B cell (primary cell): ENCODE results near the gene GAREM2. TPM values are rescaled to one million over a fixed set of nuclear protein-coding genes. Genes with fewer than 3 reads are reported as not detected.

Source experiments
- ATAC-seq: fragments of 200-7000 bp; cut with Tn5 transposase; one replicate; pipeline ENCODE4 v1.10.0; 2021; ENCODE audit warnings: low read depth, mild to moderate bottlenecking, moderate number of reproducible peaks, moderate library complexity
- CTCF ChIA-PET: fragments of 350-600 bp; sonication (Branson Sonifier 250); formaldehyde crosslinking; loops from one replicate; lab custom pipeline; 2021; ENCODE audit warnings: antibody characterized with exemption, inconsistent platforms; lab: Charles Lee
- POLR2A ChIA-PET: fragments of 350-600 bp; sonication (Branson Sonifier 250); formaldehyde crosslinking; loops from one replicate; lab custom pipeline; 2021; ENCODE audit warnings: antibody characterized with exemption; lab: Charles Lee
- DNase-seq: peaks from one replicate; pipeline ENCODE4 v3.0.0; 2013
- H2AFZ ChIP-seq: 2 replicates; pipeline ENCODE4 v1.6.1; 2012; ENCODE audit warnings: mild to moderate bottlenecking, low read depth, low read length; ENCODE audit not compliant: insufficient read depth, poor library complexity, severe bottlenecking
- H3K27ac ChIP-seq, 2 donors: 1 replicate in 1 of 2; 2 replicates in 1 of 2; pipeline ENCODE4 v1.5.1; 2012 to 2013; ENCODE audit warnings: low read length in 2 of 2, mild to moderate bottlenecking in 2 of 2, moderate library complexity in 1 of 2
- H3K27me3 ChIP-seq, 4 experiments: fragments of 200-600 bp in 1 of 4; sonication (generic) in 1 of 4; replicated peaks in 1 of 4; 1 replicate in 2 of 4; 2 replicates in 2 of 4; pipeline versions ENCODE4 v1.6.1 to v1.7.0; 2013 to 2016; ENCODE audit warnings: low read length in 3 of 4, mild to moderate bottlenecking in 2 of 4, mixed read lengths in 1 of 4, moderate library complexity in 1 of 4; ENCODE audit not compliant: insufficient read depth in 4 of 4, control insufficient read depth in 3 of 4; ENCODE audit errors: control extremely low read depth in 1 of 4
- H3K36me3 ChIP-seq, 2 experiments: replicated peaks in 1 of 2; 1 replicate in 1 of 2; 2 replicates in 1 of 2; pipeline versions ENCODE4 v1.6.1 to v1.7.1; 2013; ENCODE audit warnings: low read length in 1 of 2; ENCODE audit not compliant: insufficient read depth in 2 of 2, control insufficient read depth in 1 of 2; ENCODE audit errors: control extremely low read depth in 1 of 2, extremely low read depth in 1 of 2
- H3K4me1 ChIP-seq, 2 donors: fragments of 200-600 bp in 1 of 2; sonication (generic) in 1 of 2; 1 replicate in 1 of 2; 2 replicates in 1 of 2; pipeline versions ENCODE4 v1.5.1 to v1.6.1; 2013 to 2017; ENCODE audit warnings: low read length in 2 of 2; ENCODE audit not compliant: control insufficient read depth in 2 of 2, insufficient read depth in 2 of 2
- H3K4me2 ChIP-seq: replicated peaks from 2 replicates; pipeline ENCODE3; 2012; ENCODE audit warnings: mild to moderate bottlenecking, low read depth, low read length; ENCODE audit not compliant: poor library complexity, severe bottlenecking
- H3K4me3 ChIP-seq, 5 experiments: fragments of 200-600 bp in 1 of 5; sonication (generic) in 1 of 5; 1 replicate in 3 of 5; 2 replicates in 2 of 5; pipeline versions ENCODE4 v1.5.1 to v1.7.0; 2011 to 2016; ENCODE audit warnings: low read length in 4 of 5, mild to moderate bottlenecking in 4 of 5, low read depth in 2 of 5, control low read depth in 1 of 5, moderate library complexity in 1 of 5; ENCODE audit not compliant: insufficient read depth in 1 of 5; ENCODE audit errors: control extremely low read depth in 1 of 5, extremely low read depth in 1 of 5
- H3K79me2 ChIP-seq: fragments of 200-600 bp; sonication (generic); one replicate; pipeline ENCODE4 v1.6.0; 2016; ENCODE audit warnings: low read length; ENCODE audit not compliant: control insufficient read depth, insufficient read depth
- H3K9ac ChIP-seq: fragments of 200-600 bp; sonication (generic); 2 replicates; pipeline ENCODE4 v1.6.1; 2017; ENCODE audit warnings: mild to moderate bottlenecking, low read length, moderate library complexity
- H3K9me3 ChIP-seq, 3 donors: one replicate each; pipeline versions ENCODE4 v1.6.1 to v1.7.1; 2013; ENCODE audit warnings: low read length in 2 of 3; ENCODE audit not compliant: control insufficient read depth in 2 of 3, insufficient read depth in 1 of 3; ENCODE audit errors: control extremely low read depth in 1 of 3
- H4K20me1 ChIP-seq: 2 replicates; pipeline ENCODE4 v1.6.0; 2012; ENCODE audit warnings: mild to moderate bottlenecking, low read length; ENCODE audit not compliant: insufficient read depth, control insufficient read depth, poor library complexity, severe bottlenecking
- H3K27ac Mint-ChIP-seq: one replicate; pipeline ENCODE4 v1.8.0; 2021; ENCODE audit warnings: mixed read lengths
- H3K27me3 Mint-ChIP-seq: one replicate; pipeline ENCODE4 v1.8.0; 2021; ENCODE audit warnings: mixed read lengths
- H3K4me1 Mint-ChIP-seq: one replicate; pipeline ENCODE4 v1.8.0; 2021; ENCODE audit warnings: mixed read lengths
- H3K4me3 Mint-ChIP-seq: one replicate; pipeline ENCODE4 v1.8.0; 2021; ENCODE audit warnings: mixed read lengths
- H3K9me3 Mint-ChIP-seq: one replicate; pipeline ENCODE4 v1.8.0; 2022; ENCODE audit warnings: mixed read lengths; ENCODE audit not compliant: insufficient read depth
- EZH2 ChIP-seq: IDR thresholded peaks from 2 replicates; pipeline ENCODE4 v1.6.1; 2012; ENCODE audit warnings: borderline replicate concordance, low read depth, mild to moderate bottlenecking, moderate library complexity, low read length; ENCODE audit not compliant: insufficient read depth, poor library complexity, severe bottlenecking
- WGBS: methylation state at CpG from one replicate; pipeline ENCODE4 v1.1.5; 2013; ENCODE audit warnings: missing lambda C conversion rate; ENCODE audit not compliant: insufficient coverage; 5-methylcytosine and 5-hydroxymethylcytosine counted together
- intact Hi-C: fragments of 100-400 bp; cut with micrococcal nuclease; formaldehyde crosslinking; loops from one replicate; pipeline ENCODE4 v1.10.0; 2022
- polyA plus RNA-seq: library from polyadenylated mRNA; depleted of rRNA; stranded (reverse); fragments of >200 nt; gene quantifications from 2 replicates; pipeline ENCODE4 v1.2.3, GENCODE V29; 2012
- total RNA-seq, 2 donors: library from RNA; stranded (reverse); fragments of 120-200 nt in 1 of 2; gene quantifications; 1 replicate in 1 of 2; 2 replicates in 1 of 2; pipeline versions ENCODE4 v1.2.3 to v1.2.4, GENCODE V29; 2013 to 2022
- TF ChIP-seq, protein P1 (sequence below): fragments of 200-600 bp; IDR thresholded peaks from one replicate; pipeline ENCODE4 v1.8.0; 2022; ENCODE audit warnings: antibody characterized with exemption, mild to moderate bottlenecking

Gene GAREM2
- total and polyA plus RNA-seq, 2 donors (not counting 1 experiment from before 2014, with no cell fraction given), result 0.27 to 1.7 TPM

DNA sequence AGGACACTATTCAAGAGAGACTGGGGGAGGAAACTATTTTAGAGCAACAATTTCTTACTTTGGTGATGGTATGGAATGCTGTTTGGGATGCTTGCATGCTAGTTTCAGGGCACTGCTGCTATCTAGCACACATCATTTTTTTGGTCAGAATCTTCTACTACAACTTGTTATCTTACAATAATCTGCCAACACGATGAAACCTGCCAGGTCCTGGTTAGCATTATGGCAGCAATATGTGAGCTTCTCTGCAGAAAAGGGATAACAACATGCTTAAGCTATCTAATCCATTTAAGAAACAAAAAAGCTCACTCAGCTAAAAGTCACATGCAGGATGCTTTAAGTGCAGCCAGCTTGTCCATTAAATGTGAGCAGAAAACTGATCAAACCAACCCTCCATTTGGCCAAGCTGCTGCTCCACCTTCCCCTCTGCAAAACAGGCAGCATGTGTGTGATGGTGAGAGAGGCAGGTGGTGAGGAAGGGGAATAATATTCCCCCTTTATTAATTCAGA, 30.1 kb downstream of the GAREM2 start:
- Histone ChIP-seq H4K20me1 (no peaks in the 10 kb centered on the region), H3K36me3 (peaks cover 21 to 67% of the 10 kb centered on the region in 2 experiments), H3K27ac (no peak overlapping the region), H2AFZ (no peak overlapping the region), H3K9me3 (peaks cover under 1 to 12% (median 5%) of the 10 kb centered on the region in 3 donors), H3K79me2 (no peaks in the 10 kb centered on the region), H3K4me1 (no peaks in the 10 kb centered on the region), H3K4me2 (no peak overlapping the region), H3K27me3 (no peaks in the 10 kb centered on the region), H3K9ac (no peak overlapping the region), H3K4me3 (no peak overlapping the region)
- H3K9me3 Mint-ChIP-seq, result peaks cover under 1% of the 10 kb centered on the region
- H3K27me3 Mint-ChIP-seq, result no peaks in the 10 kb centered on the region
- no peak overlapping the region for H3K4me3 Mint-ChIP-seq
- CTCF ChIA-PET, result no interaction called here
- peaks cover under 1% of the 10 kb centered on the region for H3K4me1 Mint-ChIP-seq
- DNase-seq (no peak), ATAC-seq (no peak)
- POLR2A ChIA-PET, result no interaction called here
- TF ChIP-seq, protein P1, sequence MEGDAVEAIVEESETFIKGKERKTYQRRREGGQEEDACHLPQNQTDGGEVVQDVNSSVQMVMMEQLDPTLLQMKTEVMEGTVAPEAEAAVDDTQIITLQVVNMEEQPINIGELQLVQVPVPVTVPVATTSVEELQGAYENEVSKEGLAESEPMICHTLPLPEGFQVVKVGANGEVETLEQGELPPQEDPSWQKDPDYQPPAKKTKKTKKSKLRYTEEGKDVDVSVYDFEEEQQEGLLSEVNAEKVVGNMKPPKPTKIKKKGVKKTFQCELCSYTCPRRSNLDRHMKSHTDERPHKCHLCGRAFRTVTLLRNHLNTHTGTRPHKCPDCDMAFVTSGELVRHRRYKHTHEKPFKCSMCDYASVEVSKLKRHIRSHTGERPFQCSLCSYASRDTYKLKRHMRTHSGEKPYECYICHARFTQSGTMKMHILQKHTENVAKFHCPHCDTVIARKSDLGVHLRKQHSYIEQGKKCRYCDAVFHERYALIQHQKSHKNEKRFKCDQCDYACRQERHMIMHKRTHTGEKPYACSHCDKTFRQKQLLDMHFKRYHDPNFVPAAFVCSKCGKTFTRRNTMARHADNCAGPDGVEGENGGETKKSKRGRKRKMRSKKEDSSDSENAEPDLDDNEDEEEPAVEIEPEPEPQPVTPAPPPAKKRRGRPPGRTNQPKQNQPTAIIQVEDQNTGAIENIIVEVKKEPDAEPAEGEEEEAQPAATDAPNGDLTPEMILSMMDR, result no peak
- TF ChIP-seq EZH2, result no peak
- intact Hi-C loops, result no loop called here
- H3K27ac Mint-ChIP-seq, result no peak overlapping the region
- 100% methylated on average over 1 of the region's 1 CpG for WGBS

DNA sequence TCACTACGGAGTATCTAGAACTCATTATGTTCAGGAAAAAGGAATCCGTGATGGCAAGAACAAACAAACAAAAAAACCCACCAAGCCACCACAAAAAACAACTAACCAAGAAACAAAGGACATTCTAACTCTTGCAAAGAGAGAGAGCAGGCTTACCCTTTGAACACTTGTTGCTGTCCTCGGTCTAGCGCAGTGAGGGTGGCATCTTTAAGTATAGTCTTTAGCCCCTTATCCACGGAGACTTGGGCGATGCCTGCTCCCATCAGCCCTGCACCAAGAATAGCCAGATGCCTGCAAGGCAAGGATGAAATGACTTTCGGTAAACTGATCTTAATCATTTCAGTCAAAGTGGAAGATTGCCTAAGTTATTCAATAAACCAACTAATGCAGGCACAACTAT, 31.0 kb downstream of the GAREM2 start:
- 97% methylated on average over 5 of the region's 7 CpGs for WGBS
- intact Hi-C loops, result no loop called here
- no peak overlapping the region for H2AFZ ChIP-seq
- H3K9ac ChIP-seq, result no peak overlapping the region
- no peak overlapping the region for H3K27ac ChIP-seq
- no peak for TF ChIP-seq EZH2
- Mint-ChIP-seq H3K4me3 (no peak overlapping the region), H3K27me3 (no peaks in the 10 kb centered on the region), H3K4me1 (no peaks in the 10 kb centered on the region), H3K9me3 (no peaks in the 10 kb centered on the region), H3K27ac (no peak overlapping the region)
- H3K79me2 ChIP-seq, result no peaks in the 10 kb centered on the region
- ATAC-seq (no peak), DNase-seq (no peak)
- no peaks in the 10 kb centered on the region for H4K20me1 ChIP-seq
- no peaks in the 10 kb centered on the region for H3K27me3 ChIP-seq
- H3K36me3 ChIP-seq, result peaks cover 23 to 68% of the 10 kb centered on the region in 2 experiments
- CTCF ChIA-PET, result no interaction called here
- no peaks in the 10 kb centered on the region for H3K4me1 ChIP-seq
- POLR2A ChIA-PET, result no interaction called here
- peaks cover 0 to 3% (median 0%) of the 10 kb centered on the region in 3 donors for H3K9me3 ChIP-seq
- H3K4me3 ChIP-seq, result no peak overlapping the region
- no peak overlapping the region for H3K4me2 ChIP-seq
